ENCODE data around the gene EEF1AKMT2. TPM values are rescaled to one million over a fixed set of nuclear protein-coding genes. Genes with fewer than 3 reads are reported as not detected.

Gene EEF1AKMT2
- total and polyA plus RNA-seq, 9 of the 15 experiments (the other 6 are each of a cell fraction or from before 2014, with no cell fraction given), result 9.3 to 34.3 (median 23.7) TPM

GRCh38 chr10:124798364-124798763 is 6.7 kb upstream of the EEF1AKMT2 start (continued):
- TF ChIP-seq, protein P1, sequence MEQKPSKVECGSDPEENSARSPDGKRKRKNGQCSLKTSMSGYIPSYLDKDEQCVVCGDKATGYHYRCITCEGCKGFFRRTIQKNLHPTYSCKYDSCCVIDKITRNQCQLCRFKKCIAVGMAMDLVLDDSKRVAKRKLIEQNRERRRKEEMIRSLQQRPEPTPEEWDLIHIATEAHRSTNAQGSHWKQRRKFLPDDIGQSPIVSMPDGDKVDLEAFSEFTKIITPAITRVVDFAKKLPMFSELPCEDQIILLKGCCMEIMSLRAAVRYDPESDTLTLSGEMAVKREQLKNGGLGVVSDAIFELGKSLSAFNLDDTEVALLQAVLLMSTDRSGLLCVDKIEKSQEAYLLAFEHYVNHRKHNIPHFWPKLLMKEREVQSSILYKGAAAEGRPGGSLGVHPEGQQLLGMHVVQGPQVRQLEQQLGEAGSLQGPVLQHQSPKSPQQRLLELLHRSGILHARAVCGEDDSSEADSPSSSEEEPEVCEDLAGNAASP (IDR thresholded peaks at IDR 0.05), result no peak
- TF ChIP-seq AFF4 (CRISPR knock-in tag; IDR thresholded peaks at IDR 0.05) (no peak), ZBTB26 (CRISPR knock-in tag; IDR thresholded peaks at IDR 0.05) (no peak), TAF9B (IDR thresholded peaks at IDR 0.05; ENCODE audit: partially characterized antibody) (no peak), EP400 (IDR thresholded peaks at IDR 0.05) (no peak), MNT (conservative IDR thresholded peaks at IDR 0.05) (no peak), ETV5 (CRISPR knock-in tag; IDR thresholded peaks at IDR 0.05; ENCODE audit: low read depth) (no peak), ZNF77 (CRISPR knock-in tag; IDR thresholded peaks at IDR 0.05) (no peak), CBX2 (IDR thresholded peaks at IDR 0.05; ENCODE audit: insufficient read depth, low read length, poor library complexity, severe bottlenecking) (no peak), ZNF316 (IDR thresholded peaks at IDR 0.05) (no peak), PCBP2 (IDR thresholded peaks at IDR 0.05; ENCODE audit: low read depth, low read length, poor library complexity, severe bottlenecking) (no peak), HDAC1 (IDR thresholded peaks at IDR 0.05) (0 out of 4 replicates have a peak, but pooled peaks of 1 of the 2 experiments have one; percentile 8), DPF2 (IDR thresholded peaks at IDR 0.05) (peak; percentile 37; the same call in 1 of the 2 replicates), POLR2AphosphoS5 (IDR thresholded peaks at IDR 0.05; ENCODE audit: control insufficient read depth, insufficient read depth, low read depth, low read length) (no peak), STAT6 (CRISPR knock-in tag; IDR thresholded peaks at IDR 0.05) (no peak)
- TF ChIP-seq, protein P2, sequence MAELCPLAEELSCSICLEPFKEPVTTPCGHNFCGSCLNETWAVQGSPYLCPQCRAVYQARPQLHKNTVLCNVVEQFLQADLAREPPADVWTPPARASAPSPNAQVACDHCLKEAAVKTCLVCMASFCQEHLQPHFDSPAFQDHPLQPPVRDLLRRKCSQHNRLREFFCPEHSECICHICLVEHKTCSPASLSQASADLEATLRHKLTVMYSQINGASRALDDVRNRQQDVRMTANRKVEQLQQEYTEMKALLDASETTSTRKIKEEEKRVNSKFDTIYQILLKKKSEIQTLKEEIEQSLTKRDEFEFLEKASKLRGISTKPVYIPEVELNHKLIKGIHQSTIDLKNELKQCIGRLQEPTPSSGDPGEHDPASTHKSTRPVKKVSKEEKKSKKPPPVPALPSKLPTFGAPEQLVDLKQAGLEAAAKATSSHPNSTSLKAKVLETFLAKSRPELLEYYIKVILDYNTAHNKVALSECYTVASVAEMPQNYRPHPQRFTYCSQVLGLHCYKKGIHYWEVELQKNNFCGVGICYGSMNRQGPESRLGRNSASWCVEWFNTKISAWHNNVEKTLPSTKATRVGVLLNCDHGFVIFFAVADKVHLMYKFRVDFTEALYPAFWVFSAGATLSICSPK (IDR thresholded peaks at IDR 0.05; ENCODE audit: borderline replicate concordance), result no peak
